Spleen (tissue), 11 donors: ENCODE measurements around the gene EVA1B. TPM values are rescaled to one million over a fixed set of nuclear protein-coding genes. Genes with fewer than 3 reads are reported as not detected.

Experiments used
- DNase-seq: peaks from one replicate; pipeline ENCODE4 v3.0.0-alpha.2; 2020
- H3K27ac ChIP-seq, 8 donors: fragments of 200-600 bp; sonication (generic) in 7 of 8; 1 replicate in 4 of 8; 2 replicates in 4 of 8; pipeline versions ENCODE4 v1.5.0 to v1.8.0; 2016 to 2021; ENCODE audit warnings: inconsistent platforms in 4 of 8, mild to moderate bottlenecking in 4 of 8, moderate library complexity in 1 of 8
- H3K27me3 ChIP-seq, 7 donors: fragments of 200-600 bp; sonication (generic) in 6 of 7; replicated peaks in 1 of 7; 1 replicate in 4 of 7; 2 replicates in 3 of 7; pipeline versions ENCODE4 v1.5.0 to v1.8.0; 2016 to 2021; ENCODE audit warnings: inconsistent platforms in 3 of 7, mild to moderate bottlenecking in 1 of 7
- H3K36me3 ChIP-seq, 6 donors: fragments of 200-600 bp; sonication (generic) in 5 of 6; 1 replicate in 4 of 6; 2 replicates in 2 of 6; pipeline versions ENCODE4 v1.5.0 to v1.8.0; 2016 to 2021; ENCODE audit warnings: inconsistent platforms in 2 of 6
- H3K4me1 ChIP-seq, 6 donors: fragments of 200-600 bp; sonication (generic) in 5 of 6; 1 replicate in 3 of 6; 2 replicates in 3 of 6; pipeline versions ENCODE4 v1.5.0 to v1.8.0; 2016 to 2021; ENCODE audit warnings: inconsistent platforms in 3 of 6
- H3K4me3 ChIP-seq, 8 donors: fragments of 200-600 bp; sonication (generic) in 7 of 8; 1 replicate in 4 of 8; 2 replicates in 4 of 8; pipeline versions ENCODE4 v1.5.0 to v1.8.0; 2016 to 2021; ENCODE audit warnings: inconsistent platforms in 4 of 8, mild to moderate bottlenecking in 4 of 8, moderate library complexity in 2 of 8
- H3K9me3 ChIP-seq, 8 donors: fragments of 200-600 bp; sonication (generic) in 7 of 8; 1 replicate in 4 of 8; 2 replicates in 4 of 8; pipeline versions ENCODE4 v1.5.0 to v1.8.0; 2016 to 2021; ENCODE audit warnings: inconsistent platforms in 4 of 8
- CTCF ChIP-seq, 11 experiments: fragments of 200-600 bp in 7 of 11; fragments of 450-650 bp in 4 of 11; sonication (generic) in 4 of 11; IDR thresholded peaks in 8 of 11; conservative IDR thresholded peaks in 3 of 11; 1 replicate in 7 of 11; 2 replicates in 4 of 11; pipeline versions ENCODE4 v1.4.0 to v1.8.0; 2016 to 2021; ENCODE audit warnings: antibody characterized with exemption in 11 of 11, inconsistent platforms in 4 of 11, mild to moderate bottlenecking in 1 of 11
- POLR2A ChIP-seq, 3 donors: fragments of 450-650 bp; IDR thresholded peaks; one replicate each; pipeline ENCODE4 v1.5.1; 2017; ENCODE audit warnings: antibody characterized with exemption in 3 of 3, mild to moderate bottlenecking in 1 of 3
- POLR2AphosphoS5 ChIP-seq, 3 donors: sonication (generic); formaldehyde crosslinking; IDR thresholded peaks; one replicate each; pipeline ENCODE4 v1.5.1; 2017; ENCODE audit warnings: antibody characterized with exemption in 3 of 3
- WGBS, 5 donors: extraction: QIAGEN DNeasy Blood & Tissue Kit in 3 of 5; methylation state at CpG; one replicate each; pipeline versions ENCODE4 v1.1.5 to v1.1.7; 2013 to 2018; 5-methylcytosine and 5-hydroxymethylcytosine counted together
- intact Hi-C: fragments of 100-400 bp; cut with DNase I; formaldehyde crosslinking; loops from one replicate; pipeline ENCODE4 v1.15.0; 2023; ENCODE audit warnings: low total_unique reads
- polyA plus RNA-seq, 3 donors: library from polyadenylated mRNA; stranded (reverse); fragments of 200-250 nt; gene quantifications; one replicate each; pipeline ENCODE4 v1.2.1, GENCODE V29; 2013
- total RNA-seq, 7 donors: library from RNA; depleted of rRNA in 3 of 7; stranded (reverse); fragments of >200 nt in 3 of 7; fragmentation: NEBNext Ultra II Directional in 4 of 7; extraction: Animal tissue kit (Norgen Biotek cat#: 25700) in 4 of 7; gene quantifications; one replicate each; pipeline versions ENCODE4 v1.1.0 to v1.2.1, GENCODE V29; 2016 to 2021
- donor health status: healthy with polysubstance abuse.
- donor health status: DM: no; HTN: no; CAD: no; lungs with moderate emphysema.
- donor health status: DM: no; HTN: no; CAD: no.
- donor health status: Bipolar disorder and iron deficiency.
- donor health status: healthy.
- donor health status: DM: no; HTN: no; CAD: no.
- donor health status: DM: yes; HTN: yes; CAD: no.

EVA1B gene
- total and polyA plus RNA-seq, 10 donors = 17.2 to 77.4 (median 40.5) TPM

GRCh38 chr1:36324353-36324703 is 883 bp upstream of the EVA1B start:
- Histone ChIP-seq H3K36me3 (peaks cover 0 to 7% (median 0%) of the 10 kb centered on the region in 6 donors), H3K4me3 (peak overlapping the region in 5 of 8 donors; percentile 62 to 91 (median 74)), H3K27ac (peak overlapping the region; percentile 62 to 90 (median 84)), H3K27me3 (peaks cover 0 to 54% (median 0%) of the 10 kb centered on the region in 7 donors), H3K9me3 (no peaks in the 10 kb centered on the region), H3K4me1 (peaks cover 19 to 79% (median 57%) of the 10 kb centered on the region in 6 donors)
- DNase-seq = no peak
- 8 to 21% (median 16%) methylated on average over 5 to 9 of the region's 9 CpGs for WGBS, 5 donors
- intact Hi-C loops = no loop called here
- TF ChIP-seq CTCF (IDR thresholded peaks at IDR 0.05 in 8 of 11, conservative IDR thresholded peaks at IDR 0.05 in 3 of 11) (no peak), POLR2A (IDR thresholded peaks at IDR 0.05) (no peak), POLR2AphosphoS5 (IDR thresholded peaks at IDR 0.05) (peak; percentile 20 to 65 (median 59))

- WGBS, 5 donors = 2 to 5% (median 2%) methylated on average over 19 to 83 of the region's 83 CpGs
- Histone ChIP-seq H3K27me3 (peaks cover 0 to 54% (median 0%) of the 10 kb centered on the region in 7 donors), H3K36me3 (peaks cover 0 to 7% (median 0%) of the 10 kb centered on the region in 6 donors), H3K4me3 (peak overlapping the region; percentile 59 to 91 (median 68)), H3K9me3 (no peaks in the 10 kb centered on the region), H3K4me1 (peaks cover 13 to 67% (median 50%) of the 10 kb centered on the region in 6 donors), H3K27ac (peak overlapping the region; percentile 60 to 90 (median 84))
- DNase-seq = peak; percentile 88
- TF ChIP-seq POLR2A (IDR thresholded peaks at IDR 0.05) = no peak
- no peak for TF ChIP-seq CTCF (IDR thresholded peaks at IDR 0.05 in 8 of 11, conservative IDR thresholded peaks at IDR 0.05 in 3 of 11)
- TF ChIP-seq POLR2AphosphoS5 (IDR thresholded peaks at IDR 0.05) = peak in 2 of 3 donors; percentile 42 to 47
- intact Hi-C loops = no loop called here
Measured at GRCh38 chr1:36322786-36323635, 434 bp downstream of the EVA1B start.

- intact Hi-C loops = no loop called here
- WGBS, 5 donors = 41 to 52% (median 43%) methylated on average over 30 to 67 of the region's 67 CpGs
- Histone ChIP-seq H3K9me3 (no peaks in the 10 kb centered on the region), H3K27ac (peak overlapping the region in 7 of 8 donors; percentile 76 to 90 (median 84)), H3K4me1 (peaks cover 13 to 60% (median 49%) of the 10 kb centered on the region in 6 donors), H3K36me3 (peaks cover 0 to 7% (median 0%) of the 10 kb centered on the region in 6 donors), H3K4me3 (peak overlapping the region; percentile 59 to 91 (median 68)), H3K27me3 (peaks cover 0 to 49% (median 0%) of the 10 kb centered on the region in 7 donors)
- DNase-seq = peak; percentile 74
- TF ChIP-seq POLR2AphosphoS5 (IDR thresholded peaks at IDR 0.05) = peak in 1 of 3 donors; percentile 5
- no peak for TF ChIP-seq CTCF (IDR thresholded peaks at IDR 0.05 in 8 of 11, conservative IDR thresholded peaks at IDR 0.05 in 3 of 11)
Measured at GRCh38 chr1:36322041-36322785, 1.2 kb downstream of the EVA1B start.
